ENCODE data around the gene RPS6KC1. TPM values are rescaled to one million over a fixed set of nuclear protein-coding genes. Genes with fewer than 3 reads are reported as not detected.
A peak's percentile ranks its signal among the peaks of the same experiment; 100 is the strongest.
"Not testable (repeated sequence)": the region's sequence is repeated elsewhere in the genome, so short reads cannot be mapped to it uniquely, and the experiment has no call there.

Gene RPS6KC1
- total RNA-seq, 2 donors from 2014 or later: 20.7 to 34.1 TPM

DNA sequence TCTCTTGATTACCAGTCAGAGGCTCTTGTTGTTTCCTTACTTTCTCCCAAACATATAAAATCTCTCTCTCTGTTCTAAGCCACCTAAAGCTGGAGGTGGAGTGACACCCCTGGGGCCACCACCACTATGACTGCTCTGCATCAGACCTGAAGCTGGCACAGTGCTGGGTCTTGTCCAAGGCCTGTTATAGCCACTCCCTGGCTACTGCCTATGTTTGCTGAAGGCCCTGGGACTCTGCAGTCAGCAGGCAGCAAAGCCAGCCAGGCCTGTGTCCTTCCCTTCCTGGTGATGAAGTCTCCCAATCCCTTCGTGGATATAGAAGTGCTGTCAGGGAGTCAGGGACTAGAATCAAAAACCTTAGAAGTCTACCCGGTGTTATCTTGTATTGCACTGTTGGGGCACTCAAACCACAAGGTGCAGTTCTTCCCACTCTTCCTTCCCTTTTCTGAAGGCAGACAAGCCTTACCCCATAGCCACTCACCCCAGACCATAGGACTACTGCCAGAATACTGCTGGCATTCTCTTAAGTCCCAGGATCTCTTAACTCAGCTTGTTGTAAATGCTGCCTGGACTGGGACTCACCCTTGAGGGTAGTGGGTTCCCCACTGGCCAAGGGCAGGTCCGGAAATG, 103.1 kb downstream of the RPS6KC1 start:
- no peaks in the 10 kb centered on the region for H3K9me3 ChIP-seq
- H3K36me3 ChIP-seq: no peaks in the 10 kb centered on the region
- H3K27ac ChIP-seq: peak overlapping the region; percentile 3 to 34
- ATAC-seq (ENCODE audit: insufficient number of reproducible peaks, low FRiP score, low read depth) (no peak), DNase-seq (ENCODE audit: low spot score) (no peak)
- no peak for TF ChIP-seq CTCF (IDR thresholded peaks at IDR 0.05)
- no peaks in the 10 kb centered on the region for H3K27me3 ChIP-seq (replicated peaks; ENCODE audit: insufficient read depth)
- peaks cover 21 to 37% of the 10 kb centered on the region in 2 donors for H3K4me1 ChIP-seq (ENCODE audit: control insufficient read depth in 1 of 2, low read depth in 2 of 2)
- no peak overlapping the region for H3K4me3 ChIP-seq

DNA sequence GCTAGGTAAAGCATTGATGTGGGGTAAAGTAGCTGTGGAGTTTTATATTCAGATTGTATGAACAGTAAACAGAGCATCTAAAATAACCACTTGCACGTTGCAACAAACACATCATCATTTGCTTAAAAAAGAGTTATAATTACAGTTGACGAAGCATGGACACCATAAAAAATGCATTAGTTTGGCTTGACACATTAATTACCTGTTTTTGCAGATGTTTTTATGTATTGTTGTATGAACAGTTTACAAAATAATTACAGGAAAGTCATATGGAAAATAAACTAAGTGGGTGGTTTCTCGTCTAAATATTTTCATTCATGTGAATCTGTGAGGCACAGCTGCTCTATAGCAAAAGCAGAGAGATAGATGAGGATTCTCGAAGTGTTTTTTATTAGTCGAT, 108.3 kb downstream of the RPS6KC1 start:
- Histone ChIP-seq H3K4me3 (no peak overlapping the region), H3K36me3 (no peaks in the 10 kb centered on the region), H3K27me3 (replicated peaks; ENCODE audit: insufficient read depth) (no peaks in the 10 kb centered on the region), H3K9me3 (no peaks in the 10 kb centered on the region), H3K27ac (no peak overlapping the region), H3K4me1 (ENCODE audit: control insufficient read depth in 1 of 2, low read depth in 2 of 2) (peaks cover 32 to 56% of the 10 kb centered on the region in 2 donors)
- ATAC-seq (ENCODE audit: insufficient number of reproducible peaks, low FRiP score, low read depth) (no peak), DNase-seq (ENCODE audit: low spot score) (no peak)
- no peak for TF ChIP-seq CTCF (IDR thresholded peaks at IDR 0.05)

DNA sequence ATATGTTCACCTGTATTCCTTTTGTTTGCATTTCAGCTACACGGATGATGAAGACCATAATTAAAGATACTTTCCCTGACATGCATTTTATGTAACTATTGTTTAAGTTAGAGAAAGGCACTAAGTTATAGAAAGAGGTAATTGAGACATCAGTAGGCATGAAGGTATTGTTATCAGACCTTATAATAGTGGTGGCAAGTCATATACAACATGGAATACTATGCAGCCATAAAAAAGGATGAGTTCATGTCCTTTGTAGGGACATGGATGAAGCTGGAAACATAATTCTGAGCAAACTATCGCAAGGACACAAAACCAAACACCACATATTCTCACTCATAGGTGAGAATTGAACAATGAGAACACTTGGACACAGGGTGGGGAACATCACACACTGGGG, 109.4 kb downstream of the RPS6KC1 start:
- not testable (repeated sequence) for DNase-seq (ENCODE audit: low spot score); H3K27me3 ChIP-seq (replicated peaks; ENCODE audit: insufficient read depth); H3K36me3 ChIP-seq; H3K9me3 ChIP-seq; H3K27ac ChIP-seq; ATAC-seq (ENCODE audit: insufficient number of reproducible peaks, low FRiP score, low read depth); H3K4me3 ChIP-seq
- H3K4me1 ChIP-seq (ENCODE audit: control insufficient read depth in 1 of 2, low read depth in 2 of 2): peaks cover 26 to 49% of the 10 kb centered on the region in 2 donors

DNA sequence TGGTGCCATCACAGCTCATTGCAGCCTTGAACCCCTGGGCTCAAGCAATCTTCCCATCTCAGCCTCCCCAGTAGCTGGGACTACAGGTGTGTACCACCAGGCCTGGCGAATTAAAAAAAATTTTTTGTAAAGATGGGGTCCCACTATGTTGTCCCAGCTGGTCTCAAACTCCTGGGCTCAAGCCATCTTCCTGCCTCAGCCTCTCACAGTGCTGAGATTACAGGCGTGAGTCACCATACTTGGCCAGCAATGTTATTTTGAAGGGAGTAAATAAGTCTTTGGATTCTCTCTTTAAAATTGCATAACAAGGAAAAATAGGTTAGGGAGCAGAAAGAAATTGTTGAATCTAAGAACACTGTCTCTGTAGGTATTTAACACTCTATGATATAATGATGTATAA, 111.3 kb downstream of the RPS6KC1 start:
- Histone ChIP-seq H3K4me3 (no peak overlapping the region), H3K27ac (peak overlapping the region; percentile 33 to 47), H3K36me3 (no peaks in the 10 kb centered on the region), H3K4me1 (ENCODE audit: control insufficient read depth in 1 of 2, low read depth in 2 of 2) (peaks cover 29 to 65% of the 10 kb centered on the region in 2 donors), H3K9me3 (no peaks in the 10 kb centered on the region), H3K27me3 (replicated peaks; ENCODE audit: insufficient read depth) (no peaks in the 10 kb centered on the region)
- DNase-seq (ENCODE audit: low spot score) (no peak), ATAC-seq (ENCODE audit: insufficient number of reproducible peaks, low FRiP score, low read depth) (no peak)
- no peak for TF ChIP-seq CTCF (IDR thresholded peaks at IDR 0.05)

DNA sequence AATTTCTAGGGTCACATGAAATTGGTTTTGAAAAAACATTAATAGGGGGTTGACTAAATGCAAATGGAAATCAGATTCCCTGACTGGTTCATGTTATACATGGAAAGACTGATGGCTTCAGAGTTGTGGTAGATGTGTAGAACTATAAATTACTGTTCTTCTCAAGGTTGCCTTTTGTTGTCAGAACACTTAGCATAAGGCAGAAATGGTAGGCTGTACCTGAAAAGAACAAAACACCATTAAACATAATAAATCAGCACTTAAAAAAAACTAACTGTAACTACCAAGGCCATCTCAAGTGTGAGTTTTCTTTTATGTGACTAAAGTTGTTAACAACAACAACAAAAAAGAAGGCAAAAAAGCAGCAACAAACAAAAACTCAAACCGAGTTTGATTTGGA, 111.8 kb downstream of the RPS6KC1 start:
- Histone ChIP-seq H3K36me3 (no peaks in the 10 kb centered on the region), H3K27me3 (replicated peaks; ENCODE audit: insufficient read depth) (no peaks in the 10 kb centered on the region), H3K9me3 (no peaks in the 10 kb centered on the region), H3K4me3 (no peak overlapping the region), H3K4me1 (ENCODE audit: control insufficient read depth in 1 of 2, low read depth in 2 of 2) (peaks cover 27 to 65% of the 10 kb centered on the region in 2 donors), H3K27ac (no peak overlapping the region)
- no peak for TF ChIP-seq CTCF (IDR thresholded peaks at IDR 0.05)
- ATAC-seq (ENCODE audit: insufficient number of reproducible peaks, low FRiP score, low read depth): no peak
- no peak for DNase-seq (ENCODE audit: low spot score)

- Histone ChIP-seq H3K27ac (no peak overlapping the region), H3K27me3 (replicated peaks; ENCODE audit: insufficient read depth) (no peaks in the 10 kb centered on the region), H3K4me3 (no peak overlapping the region), H3K9me3 (no peaks in the 10 kb centered on the region), H3K36me3 (no peaks in the 10 kb centered on the region), H3K4me1 (ENCODE audit: control insufficient read depth in 1 of 2, low read depth in 2 of 2) (peaks cover 24 to 63% of the 10 kb centered on the region in 2 donors)
- TF ChIP-seq CTCF (IDR thresholded peaks at IDR 0.05): no peak
- DNase-seq (ENCODE audit: low spot score) (no peak), ATAC-seq (ENCODE audit: insufficient number of reproducible peaks, low FRiP score, low read depth) (no peak)
Observed at GRCh38 chr1:213163278-213163711, 112.3 kb downstream of the RPS6KC1 start.

Data from thoracic aorta (tissue), 2 donors.